ENCODE results near the gene KCNJ9. TPM values are rescaled to one million over a fixed set of nuclear protein-coding genes. Genes with fewer than 3 reads are reported as not detected.
"Not testable (repeated sequence)": the region's sequence is repeated elsewhere in the genome, so short reads cannot be mapped to it uniquely, and the experiment has no call there.

KCNJ9 gene
- total RNA-seq, 5 donors from 2014 or later (not counting 1 experiment from before 2014, with no cell fraction given), result not detected

DNA sequence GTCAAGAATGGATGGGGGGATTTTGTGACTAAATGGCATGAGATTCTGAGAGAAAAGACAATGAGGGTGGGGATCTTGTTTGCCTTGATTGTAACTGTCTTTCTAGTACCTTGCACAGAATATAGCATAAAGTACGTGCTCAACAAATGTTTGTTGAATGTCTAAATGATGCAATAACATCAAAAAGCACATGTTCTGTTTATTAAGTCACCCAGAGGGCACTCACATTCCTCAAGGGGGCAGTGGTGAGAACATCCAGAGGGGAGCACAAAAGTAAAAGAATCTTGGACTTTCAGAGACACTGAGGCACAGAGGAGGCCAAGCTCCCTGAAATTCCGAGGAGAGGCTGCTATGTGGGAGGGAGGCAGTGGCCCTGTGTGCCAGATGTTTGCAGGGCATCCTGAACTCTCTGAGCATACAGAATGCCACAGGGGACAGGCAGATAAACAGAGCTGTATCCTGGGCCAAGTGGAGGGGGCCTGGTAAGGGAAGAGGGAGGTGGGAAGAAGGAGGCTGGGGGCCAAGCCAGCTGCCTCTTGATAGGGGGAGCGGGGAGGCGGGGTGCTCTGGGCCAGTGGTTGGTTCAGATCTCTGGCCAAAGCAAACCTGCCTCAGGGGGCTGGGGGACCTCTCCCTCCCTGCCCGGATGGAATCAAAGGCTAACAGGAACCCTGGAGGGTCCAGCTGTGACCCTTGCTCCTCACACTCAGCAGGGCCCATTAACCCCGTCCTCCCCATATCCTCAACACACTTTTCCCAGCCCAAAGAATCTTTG, 27.7 kb downstream of the KCNJ9 start:
- no peaks in the 10 kb centered on the region for H3K9me3 Mint-ChIP-seq
- CTCF ChIA-PET, result interaction anchor here (0.5 to 1.7 kb wide), 6 partner anchors 13 to 272 kb away, joined by 3 to 4 read pairs (median 4); no protein-coding TSS in a partner anchor
- ATAC-seq (replicated peaks in 1 of 4), result peak in 2 of 4 experiments; percentile 49 to 52
- H3K4me3 Mint-ChIP-seq, result no peak overlapping the region
- peaks cover 0 to 16% of the 10 kb centered on the region in 2 donors for H3K27me3 Mint-ChIP-seq
- Histone ChIP-seq H3K4me3 (ENCODE audit: control insufficient read depth in 1 of 2, extremely low read depth in 1 of 2, low read length in 1 of 2) (no peak overlapping the region), H3K4me1 (ENCODE audit: control insufficient read depth in 1 of 2, extremely low read depth in 1 of 2, insufficient read depth in 2 of 2, low read length in 2 of 2) (no peaks in the 10 kb centered on the region), H3K36me3 (ENCODE audit: control insufficient read depth in 2 of 2, extremely low read depth in 1 of 2, insufficient read depth in 1 of 2, low read length in 1 of 2) (no peaks in the 10 kb centered on the region), H3K27me3 (replicated peaks in 1 of 2; ENCODE audit: control insufficient read depth in 2 of 2, extremely low read depth in 1 of 2, insufficient read depth in 2 of 2, low read length in 1 of 2) (peaks cover 0 to 22% of the 10 kb centered on the region in 2 experiments), H3K27ac (ENCODE audit: low read length) (no peak overlapping the region), H3K9me3 (no peaks in the 10 kb centered on the region)
- H3K36me3 Mint-ChIP-seq, result no peaks in the 10 kb centered on the region
- peak overlapping the region in 1 of 2 donors; percentile 14 for H3K27ac Mint-ChIP-seq
- H3K4me1 Mint-ChIP-seq, result no peaks in the 10 kb centered on the region
- POLR2A ChIA-PET, result no interaction called here
- peak in 14 of 35 experiments; percentile 20 to 63 (median 30) for DNase-seq
- WGBS (ENCODE audit: insufficient coverage), result 55% methylated on average over 3 of the region's 6 CpGs

DNA sequence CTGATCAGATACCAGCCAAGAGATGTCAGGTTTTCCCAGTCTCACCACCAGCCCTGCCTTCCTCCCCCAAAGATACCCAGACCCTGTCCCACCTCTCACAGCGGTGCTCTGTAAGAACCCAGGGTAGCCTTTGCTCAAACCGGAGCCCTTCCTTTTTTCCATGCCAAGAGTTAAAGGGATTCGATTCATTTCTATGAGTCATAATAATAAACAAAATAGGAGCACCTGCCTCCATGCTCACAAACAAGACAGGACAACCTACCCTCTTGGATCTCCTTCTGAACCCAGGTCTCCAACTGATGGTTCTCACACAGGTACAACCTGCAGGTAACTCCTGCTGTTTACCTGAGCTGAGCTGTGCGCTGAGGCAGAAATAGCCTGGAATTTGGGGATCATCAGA, 28.3 kb downstream of the KCNJ9 start:
- H3K4me3 ChIP-seq (ENCODE audit: control insufficient read depth in 1 of 2, extremely low read depth in 1 of 2, low read length in 1 of 2), result no peak overlapping the region
- 100% methylated on average over 1 of the region's 4 CpGs for WGBS (ENCODE audit: insufficient coverage)
- no peak overlapping the region for H3K4me3 Mint-ChIP-seq
- H3K4me1 Mint-ChIP-seq, result no peaks in the 10 kb centered on the region
- no peaks in the 10 kb centered on the region for H3K4me1 ChIP-seq (ENCODE audit: control insufficient read depth in 1 of 2, extremely low read depth in 1 of 2, insufficient read depth in 2 of 2, low read length in 2 of 2)
- no peaks in the 10 kb centered on the region for H3K36me3 Mint-ChIP-seq
- H3K9me3 Mint-ChIP-seq, result no peaks in the 10 kb centered on the region
- no peaks in the 10 kb centered on the region for H3K36me3 ChIP-seq (ENCODE audit: control insufficient read depth in 2 of 2, extremely low read depth in 1 of 2, insufficient read depth in 1 of 2, low read length in 1 of 2)
- ChIA-PET CTCF (interaction anchor here (0.5 to 0.7 kb wide), 2 partner anchors 75 to 87 kb away, joined by 3 to 4 read pairs; no protein-coding TSS in a partner anchor), POLR2A (no interaction called here)
- ATAC-seq (replicated peaks in 1 of 4) (no peak), DNase-seq (no peak)
- H3K27ac Mint-ChIP-seq, result no peak overlapping the region
- H3K27me3 Mint-ChIP-seq, result peaks cover 4 to 16% of the 10 kb centered on the region in 2 donors
- H3K27me3 ChIP-seq (replicated peaks in 1 of 2; ENCODE audit: control insufficient read depth in 2 of 2, extremely low read depth in 1 of 2, insufficient read depth in 2 of 2, low read length in 1 of 2), result peaks cover 0 to 26% of the 10 kb centered on the region in 2 experiments
- no peaks in the 10 kb centered on the region for H3K9me3 ChIP-seq
- no peak overlapping the region for H3K27ac ChIP-seq (ENCODE audit: low read length)

DNA sequence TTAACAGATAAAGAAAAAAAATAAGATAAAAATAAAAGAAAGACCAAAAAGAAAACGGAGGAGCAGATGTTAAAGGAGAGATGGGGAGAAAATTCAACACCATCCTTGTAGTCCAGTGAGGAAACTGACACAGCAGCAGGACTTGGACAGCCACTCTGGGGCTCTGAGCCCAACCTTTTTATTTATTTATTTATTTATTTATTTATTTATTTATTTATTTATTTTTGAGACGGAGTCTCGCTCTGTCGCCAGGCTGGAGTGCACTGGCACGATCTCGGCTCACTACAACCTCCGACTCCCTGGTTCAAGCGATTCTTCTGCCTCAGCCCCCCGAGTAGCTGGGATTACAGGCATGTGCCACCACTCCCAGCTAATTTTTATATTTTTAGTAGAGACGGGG, 30.1 kb downstream of the KCNJ9 start:
- WGBS (ENCODE audit: insufficient coverage), result no CpG with 5 or more reads among the region's 10 CpGs
- H3K4me3 ChIP-seq (ENCODE audit: control insufficient read depth in 1 of 2, extremely low read depth in 1 of 2, low read length in 1 of 2); H3K9me3 Mint-ChIP-seq; H3K9me3 ChIP-seq; H3K4me1 Mint-ChIP-seq; ATAC-seq (replicated peaks in 1 of 4); H3K27ac ChIP-seq (ENCODE audit: low read length); H3K27ac Mint-ChIP-seq; H3K4me1 ChIP-seq (ENCODE audit: control insufficient read depth in 1 of 2, extremely low read depth in 1 of 2, insufficient read depth in 2 of 2, low read length in 2 of 2); H3K36me3 Mint-ChIP-seq; H3K36me3 ChIP-seq (ENCODE audit: control insufficient read depth in 2 of 2, extremely low read depth in 1 of 2, insufficient read depth in 1 of 2, low read length in 1 of 2); DNase-seq; H3K4me3 Mint-ChIP-seq; POLR2A ChIA-PET: not testable (repeated sequence)
- H3K27me3 Mint-ChIP-seq, result peaks cover 5 to 24% of the 10 kb centered on the region in 2 donors
- peaks cover 0 to 41% of the 10 kb centered on the region in 2 experiments for H3K27me3 ChIP-seq (replicated peaks in 1 of 2; ENCODE audit: control insufficient read depth in 2 of 2, extremely low read depth in 1 of 2, insufficient read depth in 2 of 2, low read length in 1 of 2)
- CTCF ChIA-PET, result interaction anchor here in 1 of 2 donors (0.7 kb wide), 1 partner anchor 13 kb away, joined by 8 read pairs; the partner anchor contains the start of gene IGSF8

DNA sequence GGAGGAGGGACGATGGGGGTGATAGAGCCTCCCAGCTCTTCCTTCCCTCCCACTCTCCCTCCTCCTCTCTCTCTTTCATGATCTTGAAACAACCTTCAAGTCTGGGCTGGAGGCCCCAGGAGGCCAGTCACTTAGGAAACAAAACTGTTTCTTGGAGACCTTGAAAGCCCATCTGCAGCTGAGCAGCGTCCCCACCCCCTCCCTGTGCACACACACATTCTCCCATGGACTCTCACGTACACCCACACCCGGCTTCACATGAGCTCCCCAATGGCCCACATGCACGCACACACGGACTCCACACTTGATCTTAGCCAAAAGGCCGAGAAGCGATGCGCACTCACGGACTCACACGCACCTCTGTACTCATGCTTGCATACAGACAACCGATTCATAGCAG, 31.0 kb downstream of the KCNJ9 start:
- no peak overlapping the region for H3K4me3 Mint-ChIP-seq
- H3K4me3 ChIP-seq (ENCODE audit: control insufficient read depth in 1 of 2, extremely low read depth in 1 of 2, low read length in 1 of 2), result no peak overlapping the region
- ChIA-PET CTCF (interaction anchor here in 1 of 2 donors (0.9 kb wide), 1 partner anchor 10 kb away, joined by 3 read pairs; no protein-coding TSS in a partner anchor), POLR2A (interaction anchor here in 1 of 2 donors (0.7 kb wide), 1 partner anchor 1034 kb away, joined by 3 read pairs; no protein-coding TSS in a partner anchor)
- no peaks in the 10 kb centered on the region for H3K36me3 ChIP-seq (ENCODE audit: control insufficient read depth in 2 of 2, extremely low read depth in 1 of 2, insufficient read depth in 1 of 2, low read length in 1 of 2)
- ATAC-seq (replicated peaks in 1 of 4) (no peak), DNase-seq (no peak)
- peaks cover 10 to 30% of the 10 kb centered on the region in 2 donors for H3K27me3 Mint-ChIP-seq
- no peaks in the 10 kb centered on the region for H3K4me1 Mint-ChIP-seq
- no peaks in the 10 kb centered on the region for H3K4me1 ChIP-seq (ENCODE audit: control insufficient read depth in 1 of 2, extremely low read depth in 1 of 2, insufficient read depth in 2 of 2, low read length in 2 of 2)
- H3K27ac ChIP-seq (ENCODE audit: low read length), result no peak overlapping the region
- no peaks in the 10 kb centered on the region for H3K36me3 Mint-ChIP-seq
- H3K9me3 Mint-ChIP-seq, result no peaks in the 10 kb centered on the region
- no peaks in the 10 kb centered on the region for H3K9me3 ChIP-seq
- no peak overlapping the region for H3K27ac Mint-ChIP-seq
- WGBS (ENCODE audit: insufficient coverage), result 84% methylated on average over 11 of the region's 12 CpGs
- peaks cover 0 to 47% of the 10 kb centered on the region in 2 experiments for H3K27me3 ChIP-seq (replicated peaks in 1 of 2; ENCODE audit: control insufficient read depth in 2 of 2, extremely low read depth in 1 of 2, insufficient read depth in 2 of 2, low read length in 1 of 2)

DNA sequence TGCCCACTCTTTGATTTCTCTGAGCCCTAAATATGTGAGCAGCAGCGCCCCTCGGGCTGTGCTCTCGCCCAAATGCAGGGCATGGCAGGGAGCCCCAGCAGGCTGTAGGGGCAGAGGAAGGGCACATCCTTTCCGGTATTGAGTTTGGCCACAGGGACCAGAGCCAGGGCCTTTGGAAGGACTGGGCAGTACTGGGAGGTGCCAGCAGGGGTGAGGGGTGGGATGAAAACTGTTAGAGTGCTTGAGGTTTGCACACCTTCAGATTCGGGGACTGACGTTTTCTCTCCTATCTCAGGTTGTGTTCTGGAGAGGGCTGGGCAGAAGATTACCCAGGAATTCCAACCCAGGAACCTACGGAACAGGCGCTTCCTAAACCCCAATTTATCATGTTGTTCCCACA, 32.1 kb downstream of the KCNJ9 start:
- Histone ChIP-seq H3K27me3 (replicated peaks in 1 of 2; ENCODE audit: control insufficient read depth in 2 of 2, extremely low read depth in 1 of 2, insufficient read depth in 2 of 2, low read length in 1 of 2) (peaks cover 0 to 57% of the 10 kb centered on the region in 2 experiments), H3K36me3 (ENCODE audit: control insufficient read depth in 2 of 2, extremely low read depth in 1 of 2, insufficient read depth in 1 of 2, low read length in 1 of 2) (no peaks in the 10 kb centered on the region), H3K9me3 (no peaks in the 10 kb centered on the region), H3K4me1 (ENCODE audit: control insufficient read depth in 1 of 2, extremely low read depth in 1 of 2, insufficient read depth in 2 of 2, low read length in 2 of 2) (no peaks in the 10 kb centered on the region), H3K27ac (ENCODE audit: low read length) (no peak overlapping the region), H3K4me3 (ENCODE audit: control insufficient read depth in 1 of 2, extremely low read depth in 1 of 2, low read length in 1 of 2) (no peak overlapping the region)
- H3K4me3 Mint-ChIP-seq, result no peak overlapping the region
- ChIA-PET CTCF (no interaction called here), POLR2A (no interaction called here)
- ATAC-seq (replicated peaks in 1 of 4) (no peak), DNase-seq (no peak)
- peaks cover 10 to 33% of the 10 kb centered on the region in 2 donors for H3K27me3 Mint-ChIP-seq
- H3K36me3 Mint-ChIP-seq, result no peaks in the 10 kb centered on the region
- H3K9me3 Mint-ChIP-seq, result no peaks in the 10 kb centered on the region
- H3K4me1 Mint-ChIP-seq, result no peaks in the 10 kb centered on the region
- 83% methylated on average over 6 of the region's 8 CpGs for WGBS (ENCODE audit: insufficient coverage)
- no peak overlapping the region for H3K27ac Mint-ChIP-seq

DNA sequence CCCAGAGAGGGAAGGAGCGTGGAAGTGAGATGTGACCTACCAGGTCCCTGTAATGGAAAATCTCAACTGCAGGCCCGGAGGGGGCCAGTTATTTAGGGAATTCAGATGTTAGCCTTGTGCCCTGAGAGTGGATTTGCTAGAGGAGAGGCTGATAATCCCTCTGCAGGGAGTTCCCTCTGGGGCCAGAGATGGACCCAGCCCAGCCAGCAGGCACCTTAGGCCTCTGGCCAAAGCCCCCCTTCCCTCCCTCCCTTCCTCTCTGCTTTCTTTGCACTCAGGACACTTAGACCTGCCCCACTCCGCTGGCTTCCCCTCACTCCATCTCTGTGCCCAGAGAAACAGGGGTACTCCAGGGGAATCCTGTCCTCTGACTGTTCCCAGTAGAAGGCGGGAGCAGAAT, 32.7 kb downstream of the KCNJ9 start:
- no peaks in the 10 kb centered on the region for H3K4me1 Mint-ChIP-seq
- H3K27me3 ChIP-seq (replicated peaks in 1 of 2; ENCODE audit: control insufficient read depth in 2 of 2, extremely low read depth in 1 of 2, insufficient read depth in 2 of 2, low read length in 1 of 2), result peaks cover 0 to 58% of the 10 kb centered on the region in 2 experiments
- ATAC-seq (replicated peaks in 1 of 4) (no peak), DNase-seq (no peak)
- H3K4me3 Mint-ChIP-seq, result no peak overlapping the region
- ChIA-PET POLR2A (no interaction called here), CTCF (no interaction called here)
- H3K9me3 ChIP-seq, result no peaks in the 10 kb centered on the region
- H3K9me3 Mint-ChIP-seq, result no peaks in the 10 kb centered on the region
- H3K27ac Mint-ChIP-seq, result no peak overlapping the region
- no peaks in the 10 kb centered on the region for H3K36me3 ChIP-seq (ENCODE audit: control insufficient read depth in 2 of 2, extremely low read depth in 1 of 2, insufficient read depth in 1 of 2, low read length in 1 of 2)
- no peaks in the 10 kb centered on the region for H3K36me3 Mint-ChIP-seq
- no peak overlapping the region for H3K27ac ChIP-seq (ENCODE audit: low read length)
- 65% methylated on average over 3 of the region's 4 CpGs for WGBS (ENCODE audit: insufficient coverage)
- H3K4me1 ChIP-seq (ENCODE audit: control insufficient read depth in 1 of 2, extremely low read depth in 1 of 2, insufficient read depth in 2 of 2, low read length in 2 of 2), result no peaks in the 10 kb centered on the region
- peaks cover 10 to 27% of the 10 kb centered on the region in 2 donors for H3K27me3 Mint-ChIP-seq
- no peak overlapping the region for H3K4me3 ChIP-seq (ENCODE audit: control insufficient read depth in 1 of 2, extremely low read depth in 1 of 2, low read length in 1 of 2)
